HUES64 (cell line): ENCODE measurements around the gene PRELP.

ENCODE experiments used
- H3K27ac ChIP-seq: 2 replicates; pipeline ENCODE4 v1.7.0; 2013; ENCODE audit warnings: low read depth, low read length, inconsistent platforms
- H3K27me3 ChIP-seq: 2 replicates; pipeline ENCODE4 v1.6.1; 2013; ENCODE audit warnings: mild to moderate bottlenecking, low read length; ENCODE audit not compliant: insufficient read depth
- H3K36me3 ChIP-seq: 2 replicates; pipeline ENCODE4 v1.6.1; 2013; ENCODE audit warnings: mild to moderate bottlenecking, low read length; ENCODE audit not compliant: insufficient read depth
- H3K4me1 ChIP-seq: 2 replicates; pipeline ENCODE4 v1.6.1; 2013; ENCODE audit warnings: mild to moderate bottlenecking, low read length, moderate library complexity; ENCODE audit not compliant: insufficient read depth
- H3K4me3 ChIP-seq: 2 replicates; pipeline ENCODE4 v1.5.1; 2013; ENCODE audit warnings: mild to moderate bottlenecking, low read length, moderate library complexity
- H3K9ac ChIP-seq: 2 replicates; pipeline ENCODE4 v1.6.1; 2013; ENCODE audit warnings: mild to moderate bottlenecking, low read depth, low read length
- H3K9me3 ChIP-seq: 2 replicates; pipeline ENCODE4 v1.6.1; 2013; ENCODE audit warnings: low read depth, low read length; ENCODE audit not compliant: insufficient read depth
- WGBS: fragments of 150-250, 120-280 bp; methylation state at CpG from one replicate; pipeline ENCODE4 v1.1.7; 2013; ENCODE audit warnings: missing lambda C conversion rate; 5-methylcytosine and 5-hydroxymethylcytosine counted together

The PRELP gene

DNA sequence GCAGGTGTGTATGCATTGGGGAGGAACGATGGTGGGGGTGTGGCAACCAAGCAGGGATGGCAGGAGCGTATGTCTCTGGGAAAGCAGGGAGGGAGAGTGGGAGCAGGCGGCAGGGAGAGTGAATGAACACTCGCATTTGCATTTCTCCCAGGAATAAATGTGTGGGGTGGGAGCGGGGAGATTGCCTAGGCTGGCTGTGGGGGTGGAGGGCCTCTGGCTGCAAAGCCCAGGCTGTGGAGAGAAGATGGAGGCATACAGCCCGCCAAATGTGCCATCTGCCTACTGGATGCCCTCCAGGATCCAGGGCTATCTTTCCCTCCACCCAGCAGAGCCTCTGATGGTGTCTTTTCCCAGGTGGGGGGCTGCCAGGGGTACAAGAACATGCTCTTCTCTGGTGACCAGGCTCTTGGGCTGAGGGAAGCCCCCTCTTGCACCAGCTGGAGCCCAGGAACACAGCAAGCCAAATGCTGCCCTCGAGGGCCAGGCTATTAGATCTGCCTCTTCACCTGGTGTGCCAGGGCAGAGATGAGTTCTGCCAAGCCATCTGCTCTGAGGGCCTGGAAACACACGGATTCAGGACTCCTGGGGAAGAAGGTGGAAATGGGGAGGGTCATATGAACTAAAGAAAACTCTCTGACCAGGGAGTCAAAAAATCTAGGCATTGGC, 16.6 kb downstream of the PRELP start:
- Histone ChIP-seq H3K27me3 (no peaks in the 10 kb centered on the region), H3K27ac (no peak overlapping the region), H3K9me3 (no peaks in the 10 kb centered on the region), H3K9ac (no peak overlapping the region), H3K4me1 (peaks cover 16% of the 10 kb centered on the region), H3K4me3 (no peak overlapping the region), H3K36me3 (no peaks in the 10 kb centered on the region)
- 49% methylated on average over 8 of the region's 8 CpGs for WGBS

GRCh38 chr1:203492748-203493130, 17.1 kb downstream of the PRELP start:
- H3K36me3 ChIP-seq: no peaks in the 10 kb centered on the region

DNA sequence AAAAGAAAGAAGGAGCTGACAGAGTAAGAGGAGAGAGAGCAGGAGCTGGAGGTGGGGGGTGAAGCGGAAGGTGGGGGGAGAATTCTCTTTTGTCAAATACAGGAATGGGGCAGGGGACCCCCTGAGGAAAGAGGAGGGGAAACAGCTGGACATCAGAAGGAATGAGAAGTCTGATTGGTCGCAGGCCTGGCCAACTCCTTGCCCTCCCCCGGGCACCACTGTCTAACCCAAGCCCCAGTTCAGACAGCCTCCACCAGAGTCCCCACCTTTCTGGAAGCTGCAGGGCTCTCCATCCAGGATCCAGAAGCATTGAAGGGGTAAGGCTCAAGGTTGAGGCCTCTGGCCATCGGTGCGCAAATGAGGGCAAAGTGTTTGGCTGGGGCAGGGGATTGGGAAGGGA, 18.3 kb downstream of the PRELP start, which contains the start of gene OPTC:
TSS of gene OPTC (plus strand) at position 253 of the 400 bp plus-strand sequence. CDS start 1,853 bp downstream, outside the sequence.
- H3K27ac ChIP-seq: no peak within 1 kb of the TSS
- no peak within 1 kb of the TSS for H3K4me3 ChIP-seq
- 70% methylated on average over 5 of the region's 5 CpGs for WGBS
- no peaks in the 10 kb centered on the region for H3K9me3 ChIP-seq
- H3K27me3 ChIP-seq: no peaks in the 10 kb centered on the region
- H3K36me3 ChIP-seq: no peaks in the 10 kb centered on the region
- H3K4me1 ChIP-seq: peaks cover 16% of the 10 kb centered on the region
- no peak within 1 kb of the TSS for H3K9ac ChIP-seq

More at GRCh38 chr1:203492748-203493130, 17.1 kb downstream of the PRELP start:
- Histone ChIP-seq H3K9ac (no peak overlapping the region), H3K4me3 (no peak overlapping the region), H3K4me1 (peaks cover 16% of the 10 kb centered on the region), H3K9me3 (no peaks in the 10 kb centered on the region), H3K27me3 (no peaks in the 10 kb centered on the region), H3K27ac (no peak overlapping the region)
- 96% methylated on average over 5 of the region's 6 CpGs for whole genome bisulfite sequencing

DNA sequence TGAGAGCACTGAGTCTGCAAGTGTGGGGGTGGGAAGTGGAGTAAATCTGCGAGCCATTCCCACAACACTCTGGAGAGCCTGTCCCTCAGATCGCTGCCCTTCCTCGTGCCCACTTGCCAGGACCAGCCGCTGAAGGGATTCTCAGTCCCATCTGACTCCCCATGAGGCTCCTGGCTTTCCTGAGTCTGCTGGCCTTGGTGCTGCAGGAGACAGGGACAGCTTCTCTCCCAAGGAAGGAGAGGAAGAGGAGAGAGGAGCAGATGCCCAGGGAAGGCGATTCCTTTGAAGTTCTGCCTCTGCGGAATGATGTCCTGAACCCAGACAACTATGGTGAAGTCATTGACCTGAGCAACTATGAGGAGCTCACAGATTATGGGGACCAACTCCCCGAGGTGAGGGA, 20.2 kb downstream of the PRELP start:
- Histone ChIP-seq H3K27ac (no peak overlapping the region), H3K9ac (no peak overlapping the region), H3K9me3 (no peaks in the 10 kb centered on the region), H3K4me3 (no peak overlapping the region), H3K4me1 (peaks cover 16% of the 10 kb centered on the region), H3K27me3 (no peaks in the 10 kb centered on the region), H3K36me3 (no peaks in the 10 kb centered on the region)
- WGBS: 85% methylated on average over 7 of the region's 7 CpGs

DNA sequence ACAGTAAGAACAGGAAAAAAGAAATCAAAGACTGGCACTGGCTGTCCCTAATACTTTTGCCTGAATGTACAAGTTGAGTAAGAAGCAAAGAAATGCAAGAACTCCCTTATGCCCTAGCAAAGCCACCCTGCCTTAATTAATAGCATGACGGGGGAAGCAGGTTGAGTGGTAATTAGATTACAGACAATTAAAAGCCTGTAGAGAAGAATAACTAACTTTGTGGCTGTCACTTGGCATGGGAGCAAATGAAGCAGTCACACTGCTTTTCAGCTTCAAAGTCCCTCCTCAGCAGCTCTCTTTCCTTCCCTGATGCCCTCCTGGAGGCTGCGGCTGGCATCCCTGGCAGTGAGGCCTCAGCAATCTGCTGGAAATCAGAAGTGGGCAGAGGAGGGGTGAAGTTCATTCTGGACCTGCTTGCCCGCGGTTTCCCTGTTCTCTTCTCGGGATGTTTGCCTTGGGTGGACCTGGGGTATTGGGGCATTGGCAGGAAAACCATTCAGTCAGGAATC, 21.7 kb downstream of the PRELP start:
- no peaks in the 10 kb centered on the region for H3K9me3 ChIP-seq
- no peak overlapping the region for H3K9ac ChIP-seq
- H3K27me3 ChIP-seq: no peaks in the 10 kb centered on the region
- H3K4me1 ChIP-seq: peaks cover 8% of the 10 kb centered on the region; the same call in 1 of the 2 replicates
- WGBS: 93% methylated on average over 5 of the region's 5 CpGs
- H3K36me3 ChIP-seq: no peaks in the 10 kb centered on the region
- H3K4me3 ChIP-seq: no peak overlapping the region
- no peak overlapping the region for H3K27ac ChIP-seq

DNA sequence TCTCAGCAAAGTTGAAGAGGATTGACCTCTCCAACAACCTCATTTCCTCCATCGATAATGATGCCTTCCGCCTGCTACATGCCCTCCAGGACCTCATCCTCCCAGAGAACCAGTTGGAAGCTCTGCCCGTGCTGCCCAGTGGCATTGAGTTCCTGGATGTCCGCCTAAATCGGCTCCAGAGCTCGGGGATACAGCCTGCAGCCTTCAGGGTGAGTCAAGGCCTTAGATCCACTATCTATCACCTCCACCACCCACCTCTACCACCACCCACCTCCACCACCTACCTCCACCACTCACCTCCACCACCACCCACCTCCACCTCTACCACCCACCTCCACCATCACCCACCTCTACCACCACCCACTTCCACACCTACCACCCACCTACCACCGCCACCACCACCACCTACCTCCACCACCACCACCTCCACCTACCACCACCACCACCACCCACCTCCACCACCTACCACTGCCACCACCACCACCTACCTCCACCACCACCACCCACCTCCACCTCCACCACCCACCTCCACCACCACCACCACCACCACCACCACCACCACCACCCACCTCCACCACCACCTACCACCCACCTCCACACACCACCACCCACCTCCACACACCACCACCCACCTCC, 24.2 kb downstream of the PRELP start:
- no peaks in the 10 kb centered on the region for H3K4me1 ChIP-seq
- 97% methylated on average over 6 of the region's 7 CpGs for WGBS
- H3K27me3 ChIP-seq: no peaks in the 10 kb centered on the region
- H3K36me3 ChIP-seq: no peaks in the 10 kb centered on the region
- no peaks in the 10 kb centered on the region for H3K9me3 ChIP-seq
- no peak overlapping the region for H3K27ac ChIP-seq
- no peak overlapping the region for H3K4me3 ChIP-seq
- no peak overlapping the region for H3K9ac ChIP-seq

DNA sequence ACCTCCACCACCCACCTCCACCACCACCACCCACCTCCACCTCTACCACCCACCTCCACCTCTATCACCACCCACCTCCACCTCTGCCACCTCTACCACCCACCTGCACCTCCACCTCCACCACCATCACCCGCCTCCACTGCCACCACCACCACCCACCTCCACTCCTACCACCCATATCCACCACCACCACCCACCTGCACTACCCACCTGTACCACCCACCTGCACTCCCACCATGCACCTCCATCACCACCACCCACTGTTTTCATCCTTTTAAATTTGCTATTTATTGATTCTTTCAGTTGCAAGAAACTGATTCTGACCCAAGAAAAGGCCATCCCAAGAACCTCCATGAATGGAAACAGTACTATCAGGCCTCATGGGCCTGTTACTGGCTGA, 24.7 kb downstream of the PRELP start:
- Histone ChIP-seq H3K4me3 (no peak overlapping the region), H3K27me3 (no peaks in the 10 kb centered on the region), H3K4me1 (no peaks in the 10 kb centered on the region), H3K9ac (no peak overlapping the region), H3K9me3 (no peaks in the 10 kb centered on the region), H3K36me3 (no peaks in the 10 kb centered on the region), H3K27ac (no peak overlapping the region)
- 91% methylated on average over 1 of the region's 1 CpG for WGBS

GRCh38 chr1:203503836-203504235, 28.2 kb downstream of the PRELP start:
- H3K27ac ChIP-seq: no peak overlapping the region
- WGBS: 88% methylated on average over 2 of the region's 3 CpGs
- no peak overlapping the region for H3K9ac ChIP-seq
- H3K27me3 ChIP-seq: no peaks in the 10 kb centered on the region
- no peaks in the 10 kb centered on the region for H3K9me3 ChIP-seq
- H3K36me3 ChIP-seq: no peaks in the 10 kb centered on the region
- H3K4me1 ChIP-seq: peaks cover 18% of the 10 kb centered on the region
- H3K4me3 ChIP-seq: no peak overlapping the region

DNA sequence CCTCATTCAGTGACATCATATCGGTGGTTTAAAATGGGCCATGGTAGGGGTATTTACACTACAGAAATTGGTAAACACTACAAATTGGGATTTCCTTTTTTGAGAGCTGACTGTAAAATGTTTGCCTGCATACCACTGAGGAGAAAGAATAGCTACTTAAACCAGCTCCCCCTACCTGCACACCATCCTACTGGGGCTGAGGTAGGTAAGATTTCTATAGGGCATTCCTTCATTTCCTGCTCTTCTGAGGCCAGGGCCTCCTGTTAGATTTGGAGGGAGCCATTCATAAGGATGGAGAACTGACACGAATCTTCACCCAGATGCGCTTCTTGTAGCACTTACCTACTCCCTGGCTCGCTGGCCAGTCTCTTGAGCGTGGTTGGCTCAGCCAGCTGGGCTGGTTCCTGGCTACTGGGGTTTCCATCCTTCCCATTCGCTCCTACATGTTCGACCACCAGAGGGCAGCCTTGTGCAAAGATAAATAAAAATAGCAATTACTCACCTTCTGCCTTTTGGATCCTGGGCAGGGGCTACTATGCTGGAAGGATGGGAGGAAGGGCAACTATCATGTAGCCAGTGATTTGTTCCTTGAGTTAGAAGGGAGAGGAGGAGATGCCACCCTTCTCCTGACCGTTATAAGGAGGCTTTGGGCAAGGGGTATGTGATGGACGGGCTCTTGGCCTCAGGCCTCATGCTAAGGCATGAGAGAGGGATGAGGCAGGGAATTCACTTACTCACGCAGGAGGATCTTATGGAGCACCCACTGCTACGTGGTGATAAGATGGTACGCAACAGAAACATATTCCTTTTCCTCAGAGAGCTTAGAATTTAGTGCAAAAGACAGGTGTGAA, 29.0 kb downstream of the PRELP start:
- Histone ChIP-seq H3K9ac (no peak overlapping the region), H3K4me1 (peaks cover 21% of the 10 kb centered on the region), H3K4me3 (no peak overlapping the region), H3K9me3 (no peaks in the 10 kb centered on the region), H3K27me3 (no peaks in the 10 kb centered on the region), H3K27ac (no peak overlapping the region), H3K36me3 (no peaks in the 10 kb centered on the region)
- 41% methylated on average over 12 of the region's 12 CpGs for WGBS

DNA sequence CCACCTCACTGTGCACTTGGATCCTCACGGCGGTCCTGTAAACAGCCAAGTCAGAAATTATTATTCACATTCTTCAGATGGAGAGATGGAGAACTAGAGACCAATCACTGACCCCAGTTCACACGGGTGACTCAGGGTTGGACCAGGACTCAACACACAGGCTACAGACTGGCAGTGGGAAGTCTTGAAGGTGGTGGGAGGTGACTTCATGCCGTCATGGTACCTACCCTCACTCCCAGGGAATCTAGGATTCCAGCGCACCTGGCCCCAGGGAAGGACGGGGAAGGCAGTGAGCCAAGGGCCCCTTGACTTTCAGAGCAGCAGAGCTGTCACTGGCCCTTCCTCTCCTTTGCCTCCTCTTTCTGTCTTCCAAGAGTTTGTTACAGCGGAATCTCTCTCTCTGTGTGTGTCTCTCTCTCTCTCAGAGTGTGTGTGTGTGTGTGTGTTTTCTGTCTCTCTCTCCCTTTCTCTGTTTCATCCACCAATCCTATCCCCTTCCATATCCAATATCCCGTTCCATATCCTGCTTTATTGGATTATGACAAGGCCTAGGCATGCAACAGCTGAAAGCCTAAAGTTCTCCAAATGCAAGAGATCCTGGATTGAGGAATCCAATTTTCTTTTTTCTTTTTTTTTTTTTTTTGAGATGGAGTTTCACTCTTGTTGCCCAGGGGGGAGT, 30.1 kb downstream of the PRELP start:
- Histone ChIP-seq H3K27me3 (no peaks in the 10 kb centered on the region), H3K27ac (no peak overlapping the region), H3K9me3 (no peaks in the 10 kb centered on the region), H3K36me3 (no peaks in the 10 kb centered on the region), H3K9ac (no peak overlapping the region), H3K4me1 (peaks cover 21% of the 10 kb centered on the region), H3K4me3 (no peak overlapping the region)
- WGBS: 85% methylated on average over 7 of the region's 8 CpGs
